SU-DHL-6 (cell line): ENCODE data around the gene FAF2.

ENCODE experiments used
- CTCF ChIP-seq: fragments of 200-600 bp; sonication (generic); IDR thresholded peaks from one replicate; pipeline ENCODE4 v1.5.1; 2017; ENCODE audit warnings: antibody characterized with exemption, mild to moderate bottlenecking, low read length, moderate library complexity; ENCODE audit not compliant: insufficient read depth, poor library complexity, severe bottlenecking
- EZH2phosphoT487 ChIP-seq: fragments of 200-600 bp; sonication (generic), shearing (Covaris generic); conservative IDR thresholded peaks from 2 replicates; pipeline ENCODE4 v1.6.1; 2018; ENCODE audit warnings: mild to moderate bottlenecking, antibody characterized with exemption, low read length, moderate library complexity, mixed read lengths

GRCh38 chr5:176413255-176413565, 35.0 kb upstream of the FAF2 start:
- TF ChIP-seq CTCF = no peak
- no peak for TF ChIP-seq EZH2phosphoT487
